Measurements from ENCODE around the gene CTDSPL. TPM values are rescaled to one million over a fixed set of nuclear protein-coding genes. Genes with fewer than 3 reads are reported as not detected.

The CTDSPL gene
- total and polyA plus RNA-seq, 11 donors, result 9.2 to 54.6 (median 36.0) TPM

DNA sequence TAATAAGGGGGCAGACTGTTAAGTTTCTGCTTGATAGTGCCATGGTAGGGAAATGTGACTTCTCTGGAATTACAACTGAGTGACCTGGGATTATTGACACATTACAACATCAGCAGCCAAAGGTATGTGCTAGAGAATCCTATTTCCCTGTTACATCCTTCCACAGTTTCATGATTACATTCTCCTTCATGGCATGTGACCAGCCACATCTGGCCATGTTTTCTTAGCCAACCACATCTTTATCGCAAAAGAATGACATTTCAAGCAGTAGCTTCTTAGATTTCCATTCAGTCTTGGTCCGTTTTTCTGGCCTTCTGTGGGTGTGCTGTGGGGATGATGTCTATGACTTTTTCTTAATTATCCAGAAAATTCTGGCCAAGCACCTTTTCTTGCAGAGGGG lies 45.4 kb upstream of the CTDSPL start:
- Histone ChIP-seq H3K4me3 (no peak overlapping the region), H3K4me1 (peaks cover 3 to 58% (median 43%) of the 10 kb centered on the region in 12 donors), H3K27ac (peak overlapping the region in 1 of 12 donors; percentile 1), H3K36me3 (peaks cover 0 to 50% (median 22%) of the 10 kb centered on the region in 9 donors), H3K9me3 (no peaks in the 10 kb centered on the region), H3K27me3 (no peaks in the 10 kb centered on the region)
- intact Hi-C loops (cut with DNase I), result no loop called here
- no peak for TF ChIP-seq POLR2A (IDR thresholded peaks at IDR 0.05)
- 85 to 91% (median 89%) methylated on average over 2 of the region's 2 CpGs for WGBS, 4 donors
- DNase-seq, result no peak
- no peak for ATAC-seq

DNA sequence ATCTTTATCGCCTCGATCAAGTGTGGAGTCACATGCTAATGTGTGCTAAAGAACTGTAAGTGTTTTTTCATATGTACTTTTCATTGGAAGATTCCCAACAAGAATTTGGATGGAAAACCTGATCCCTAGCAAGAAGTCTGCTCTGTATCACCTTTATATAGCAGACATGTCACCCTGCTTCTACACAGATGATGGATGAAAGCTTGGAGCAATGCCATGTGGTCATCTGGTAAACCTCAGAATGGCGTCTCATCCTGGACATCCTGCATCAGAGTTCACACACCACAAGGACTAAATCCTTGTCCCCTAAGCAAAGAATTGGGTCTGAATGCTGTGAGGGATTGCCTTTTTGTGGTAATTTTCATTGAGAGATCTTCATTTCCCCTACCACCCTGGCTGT lies 42.1 kb upstream of the CTDSPL start:
- H3K4me1 ChIP-seq, result peaks cover 0 to 44% (median 21%) of the 10 kb centered on the region in 12 donors
- WGBS, 4 donors, result 28 to 41% (median 35%) methylated on average over 3 of the region's 3 CpGs
- no peaks in the 10 kb centered on the region for H3K9me3 ChIP-seq
- intact Hi-C loops (cut with DNase I), result no loop called here
- H3K36me3 ChIP-seq, result peaks cover 0 to 61% (median 22%) of the 10 kb centered on the region in 9 donors
- TF ChIP-seq, protein P1, sequence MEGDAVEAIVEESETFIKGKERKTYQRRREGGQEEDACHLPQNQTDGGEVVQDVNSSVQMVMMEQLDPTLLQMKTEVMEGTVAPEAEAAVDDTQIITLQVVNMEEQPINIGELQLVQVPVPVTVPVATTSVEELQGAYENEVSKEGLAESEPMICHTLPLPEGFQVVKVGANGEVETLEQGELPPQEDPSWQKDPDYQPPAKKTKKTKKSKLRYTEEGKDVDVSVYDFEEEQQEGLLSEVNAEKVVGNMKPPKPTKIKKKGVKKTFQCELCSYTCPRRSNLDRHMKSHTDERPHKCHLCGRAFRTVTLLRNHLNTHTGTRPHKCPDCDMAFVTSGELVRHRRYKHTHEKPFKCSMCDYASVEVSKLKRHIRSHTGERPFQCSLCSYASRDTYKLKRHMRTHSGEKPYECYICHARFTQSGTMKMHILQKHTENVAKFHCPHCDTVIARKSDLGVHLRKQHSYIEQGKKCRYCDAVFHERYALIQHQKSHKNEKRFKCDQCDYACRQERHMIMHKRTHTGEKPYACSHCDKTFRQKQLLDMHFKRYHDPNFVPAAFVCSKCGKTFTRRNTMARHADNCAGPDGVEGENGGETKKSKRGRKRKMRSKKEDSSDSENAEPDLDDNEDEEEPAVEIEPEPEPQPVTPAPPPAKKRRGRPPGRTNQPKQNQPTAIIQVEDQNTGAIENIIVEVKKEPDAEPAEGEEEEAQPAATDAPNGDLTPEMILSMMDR (IDR thresholded peaks at IDR 0.05), result no peak
- no peak for TF ChIP-seq POLR2A (IDR thresholded peaks at IDR 0.05)
- peak overlapping the region in 11 of 12 donors; percentile 24 to 78 (median 52) for H3K27ac ChIP-seq
- DNase-seq, result peak in 3 of 5 donors; percentile 39 to 65 (median 57)
- no peaks in the 10 kb centered on the region for H3K27me3 ChIP-seq
- peak; percentile 66 to 84 (median 78) for ATAC-seq
- no peak overlapping the region for H3K4me3 ChIP-seq

DNA sequence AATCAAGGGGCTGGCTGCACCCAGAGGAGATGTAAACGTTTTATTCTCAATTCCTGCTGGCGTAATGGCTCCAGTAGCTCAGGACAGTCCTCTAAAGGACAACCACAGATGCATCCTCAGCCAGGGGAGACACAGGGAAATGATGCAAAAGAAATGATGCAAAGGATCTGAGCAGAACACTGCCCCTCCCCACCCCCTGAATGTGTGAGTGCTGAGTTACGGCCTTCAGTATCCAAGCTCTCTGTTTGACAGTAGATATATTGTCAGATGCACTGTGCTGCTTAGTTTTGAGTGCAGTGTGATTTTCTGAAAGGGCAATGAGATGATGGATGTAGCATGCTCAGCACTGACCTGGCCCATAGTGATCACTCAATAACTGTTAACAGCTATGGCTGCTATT lies 41.4 kb upstream of the CTDSPL start:
- Histone ChIP-seq H3K4me1 (peaks cover 0 to 49% (median 22%) of the 10 kb centered on the region in 12 donors), H3K36me3 (peaks cover 0 to 61% (median 22%) of the 10 kb centered on the region in 9 donors), H3K4me3 (no peak overlapping the region), H3K27ac (peak overlapping the region in 11 of 12 donors; percentile 24 to 78 (median 52)), H3K27me3 (no peaks in the 10 kb centered on the region), H3K9me3 (no peaks in the 10 kb centered on the region)
- intact Hi-C loops (cut with DNase I), result no loop called here
- WGBS, 4 donors, result 63 to 73% (median 67%) methylated on average over 3 of the region's 3 CpGs
- TF ChIP-seq POLR2A (IDR thresholded peaks at IDR 0.05), result no peak
- TF ChIP-seq, protein P1 (IDR thresholded peaks at IDR 0.05), result no peak
- DNase-seq, result no peak
- ATAC-seq, result peak in 1 of 4 donors; percentile 61

DNA sequence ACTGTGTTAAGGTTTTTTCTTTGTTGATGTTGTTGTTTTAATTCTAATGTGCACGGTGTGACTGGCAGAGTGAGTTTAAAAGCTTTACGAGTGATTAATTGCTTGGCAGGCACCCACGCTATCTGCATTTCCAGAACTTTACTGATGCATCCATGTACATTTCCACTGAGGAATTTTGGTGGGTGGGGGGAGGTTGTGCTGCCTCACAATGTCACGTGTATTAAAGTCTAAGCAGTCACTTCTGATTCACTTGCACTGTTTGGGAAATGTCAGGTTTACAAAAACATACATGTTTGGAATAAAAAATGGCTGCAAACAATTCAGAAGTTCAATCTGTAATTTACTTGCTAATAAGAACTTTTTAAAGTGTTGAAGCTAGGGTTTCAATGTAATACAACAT lies 38.5 kb upstream of the CTDSPL start:
- Histone ChIP-seq H3K36me3 (peaks cover 0 to 40% (median 16%) of the 10 kb centered on the region in 9 donors), H3K27me3 (no peaks in the 10 kb centered on the region), H3K27ac (peak overlapping the region in 5 of 12 donors; percentile 2 to 47 (median 23)), H3K9me3 (no peaks in the 10 kb centered on the region), H3K4me3 (no peak overlapping the region), H3K4me1 (peaks cover 0 to 55% (median 26%) of the 10 kb centered on the region in 12 donors)
- DNase-seq (no peak), ATAC-seq (no peak)
- no peak for TF ChIP-seq POLR2A (IDR thresholded peaks at IDR 0.05)
- TF ChIP-seq, protein P1 (IDR thresholded peaks at IDR 0.05), result no peak
- 48 to 63% (median 51%) methylated on average over 4 of the region's 4 CpGs for WGBS, 4 donors
- intact Hi-C loops (cut with DNase I), result no loop called here
